Erythroblast (primary cell): ENCODE measurements around the gene LY86.

Experiments
- DNase-seq, 2 experiments: peaks; one replicate each; lab custom pipeline; 2025; lab: John Stamatoyannopoulos, UW
- GATA1 ChIP-seq: IDR thresholded peaks from 2 replicates; pipeline ENCODE4 v1.6.1; 2011; ENCODE audit warnings: low read depth, mild to moderate bottlenecking, control low read depth, low read length, moderate library complexity
- POLR2A ChIP-seq: IDR thresholded peaks from 2 replicates; pipeline ENCODE4 v1.6.1; 2011; ENCODE audit warnings: mild to moderate bottlenecking, low read length

The LY86 gene

GRCh38 chr6:6614096-6614982 is 25.8 kb downstream of the LY86 start:
- DNase-seq: no peak
- TF ChIP-seq GATA1: no peak
- no peak for TF ChIP-seq POLR2A

GRCh38 chr6:6614983-6615349 is 26.4 kb downstream of the LY86 start:
- DNase-seq: no peak
- TF ChIP-seq POLR2A (no peak), GATA1 (no peak)

- TF ChIP-seq GATA1 (no peak), POLR2A (no peak)
- no peak for DNase-seq
Measured at GRCh38 chr6:6616656-6617055, 28.1 kb downstream of the LY86 start.

- TF ChIP-seq POLR2A (no peak), GATA1 (no peak)
- no peak for DNase-seq
Measured at GRCh38 chr6:6619021-6619794, 30.7 kb downstream of the LY86 start.

- TF ChIP-seq GATA1 (no peak), POLR2A (no peak)
- DNase-seq: no peak
Measured at GRCh38 chr6:6620766-6621425, 32.4 kb downstream of the LY86 start.

- DNase-seq: no peak
- TF ChIP-seq GATA1 (no peak), POLR2A (no peak)
Measured at GRCh38 chr6:6622501-6622900, 34.0 kb downstream of the LY86 start.

GRCh38 chr6:6623553-6623952 is 35.0 kb downstream of the LY86 start:
- no peak for DNase-seq
- TF ChIP-seq POLR2A: no peak
- TF ChIP-seq GATA1: no peak

- TF ChIP-seq POLR2A: no peak
- TF ChIP-seq GATA1: no peak
- no peak for DNase-seq
Measured at GRCh38 chr6:6624269-6624990, 35.9 kb downstream of the LY86 start.

- DNase-seq: no peak
- TF ChIP-seq GATA1: no peak
- TF ChIP-seq POLR2A: no peak
Measured at GRCh38 chr6:6626187-6626586, 37.7 kb downstream of the LY86 start.

- DNase-seq: no peak
- TF ChIP-seq GATA1 (no peak), POLR2A (no peak)
Measured at GRCh38 chr6:6629402-6629801, 40.9 kb downstream of the LY86 start.

GRCh38 chr6:6631053-6631452 is 42.5 kb downstream of the LY86 start:
- no peak for TF ChIP-seq POLR2A
- no peak for TF ChIP-seq GATA1
- no peak for DNase-seq

GRCh38 chr6:6631534-6632276 is 43.2 kb downstream of the LY86 start:
- DNase-seq: no peak
- TF ChIP-seq GATA1 (no peak), POLR2A (no peak)
